Activated naive CD4-positive, alpha-beta T cell treated with anti-CD3 and anti-CD28 coated beads, Interleukin-2, amount 50 U/mL, for 72 hours (primary cell): ENCODE measurements around the gene HEPHL1. TPM values are rescaled to one million over a fixed set of nuclear protein-coding genes. Genes with fewer than 3 reads are reported as not detected.
"Not testable (repeated sequence)": the region's sequence is repeated elsewhere in the genome, so short reads cannot be mapped to it uniquely, and the experiment has no call there.

Experiments
- ATAC-seq, 2 donors: fragments of 150-1000 bp; cut with Tn5 transposase; 2 replicates each; pipeline ENCODE4 v1.10.0; 2021; ENCODE audit warnings: mild to moderate bottlenecking in 2 of 2, moderate library complexity in 2 of 2
- DNase-seq, 2 donors: peaks; one replicate each; pipeline ENCODE4 v3.0.0; 2021 to 2022; ENCODE audit warnings: low spot score in 2 of 2
- H3K27ac Mint-ChIP-seq, 2 donors: one replicate each; pipeline ENCODE4 v1.8.0; 2022; ENCODE audit warnings: mild to moderate bottlenecking in 2 of 2, mixed read lengths in 2 of 2
- H3K36me3 Mint-ChIP-seq, 2 donors: one replicate each; pipeline ENCODE4 v1.8.0; 2022; ENCODE audit warnings: mixed read lengths in 2 of 2
- H3K9me3 Mint-ChIP-seq, 2 donors: one replicate each; pipeline ENCODE4 v1.8.0; 2022; ENCODE audit warnings: mixed read lengths in 2 of 2
- total RNA-seq, 2 donors: library from RNA; stranded (reverse); gene quantifications; one replicate each; pipeline ENCODE4 v1.2.3, GENCODE V29; 2022

HEPHL1 gene
- total RNA-seq, 2 donors from 2014 or later = not detected

DNA sequence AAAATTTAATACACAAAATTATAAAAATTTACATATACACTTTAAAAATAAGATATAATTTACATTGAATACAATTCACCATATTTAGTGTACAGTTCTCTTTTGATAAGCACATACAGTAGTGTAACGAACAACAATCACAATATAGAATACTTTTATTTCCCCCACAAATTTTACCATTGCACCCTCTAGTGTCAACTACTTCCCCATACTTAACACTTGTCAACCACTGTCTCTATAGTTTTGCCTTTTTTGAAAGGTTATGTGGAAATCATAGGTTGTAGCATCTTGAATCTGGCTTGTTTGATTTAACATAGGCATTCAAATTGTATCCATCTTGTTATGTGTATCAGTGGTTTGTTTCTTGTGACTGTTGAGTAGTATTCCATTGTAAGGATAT lies 86.2 kb downstream of the HEPHL1 start:
- H3K36me3 Mint-ChIP-seq = no peaks in the 10 kb centered on the region
- DNase-seq (no peak), ATAC-seq (no peak)
- H3K27ac Mint-ChIP-seq = no peak overlapping the region
- H3K9me3 Mint-ChIP-seq = no peaks in the 10 kb centered on the region

DNA sequence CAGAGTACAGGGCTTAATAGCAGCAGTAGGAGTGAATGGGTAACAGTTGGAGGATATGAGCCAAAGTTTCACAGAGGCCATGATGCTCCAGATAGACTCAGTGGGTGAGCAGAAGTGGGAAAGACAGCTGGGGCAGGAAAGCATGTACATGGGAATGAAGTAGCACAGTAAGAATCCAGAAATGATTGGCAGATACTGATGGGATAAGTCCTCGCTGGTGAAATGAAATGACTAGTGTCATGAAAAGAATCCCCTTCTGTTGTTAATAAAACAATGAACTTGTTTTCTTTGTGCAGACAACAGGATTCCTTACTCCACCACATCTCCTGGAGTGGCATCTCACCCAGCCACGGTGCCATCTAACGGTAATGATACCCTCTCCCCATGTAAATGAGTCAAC lies 90.1 kb downstream of the HEPHL1 start:
- H3K9me3 Mint-ChIP-seq = no peaks in the 10 kb centered on the region

DNA sequence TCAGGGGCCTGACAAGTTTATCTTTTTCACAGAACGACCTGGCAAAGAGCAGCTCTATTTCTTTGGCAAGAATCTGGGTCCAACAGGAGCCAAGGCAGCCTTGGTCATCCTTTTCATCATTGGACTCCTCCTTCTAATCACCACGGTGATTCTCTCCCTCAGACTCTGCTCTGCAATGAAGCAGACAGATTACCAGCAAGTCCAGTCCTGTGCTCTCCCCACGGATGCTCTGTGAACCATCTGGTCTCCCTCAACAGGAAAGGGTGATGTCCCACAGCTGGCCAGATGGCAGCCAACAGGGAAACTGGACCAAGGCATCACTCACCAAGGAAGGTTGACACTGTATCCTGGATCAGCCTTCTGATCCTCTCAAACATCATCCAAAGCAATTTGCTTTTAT lies 90.5 kb downstream of the HEPHL1 start:
- Mint-ChIP-seq H3K27ac (no peak overlapping the region), H3K36me3 (no peaks in the 10 kb centered on the region), H3K9me3 (no peaks in the 10 kb centered on the region)
- no peak for DNase-seq
- no peak for ATAC-seq

More for the DNA sequence above, 90.1 kb downstream of the HEPHL1 start:
- no peak for DNase-seq
- ATAC-seq = no peak
- H3K36me3 Mint-ChIP-seq = no peaks in the 10 kb centered on the region
- H3K27ac Mint-ChIP-seq = no peak overlapping the region

DNA sequence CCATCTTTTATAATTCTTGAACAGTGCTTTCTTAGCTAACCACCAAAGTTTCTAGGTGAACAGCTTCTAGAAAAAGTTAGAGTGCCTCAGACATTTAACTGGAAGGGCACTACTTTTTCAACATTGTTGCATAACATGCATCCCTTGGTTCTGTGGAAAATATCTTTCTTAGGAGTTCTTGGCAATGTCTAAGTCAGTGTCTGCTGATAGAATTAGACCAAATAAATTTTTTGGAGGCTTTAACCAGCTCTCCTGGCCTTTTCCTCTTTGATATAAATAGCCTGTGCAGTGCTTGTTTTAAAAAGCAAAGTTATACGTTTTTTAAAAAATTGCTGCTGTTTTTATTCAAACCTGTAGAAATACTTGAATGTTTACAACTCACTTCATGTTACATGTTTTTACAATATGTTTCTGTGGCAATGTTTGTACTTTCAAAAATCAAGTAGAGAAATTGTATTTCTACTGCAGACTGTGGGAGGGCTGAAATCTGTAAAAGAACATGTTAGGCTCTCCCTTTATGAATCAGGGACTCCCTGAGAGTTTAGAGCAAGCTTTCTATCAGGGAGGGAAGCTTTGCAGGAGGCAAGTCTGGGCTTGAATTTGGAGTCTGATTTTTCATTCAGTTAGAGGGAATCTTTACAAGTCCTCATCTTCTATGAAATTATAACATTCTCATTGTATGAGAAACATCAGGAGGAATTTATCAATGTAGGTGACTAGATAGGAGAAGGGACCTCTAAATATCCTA lies 91.2 kb downstream of the HEPHL1 start:
- H3K9me3 Mint-ChIP-seq = no peaks in the 10 kb centered on the region
- DNase-seq (no peak), ATAC-seq (no peak)
- no peaks in the 10 kb centered on the region for H3K36me3 Mint-ChIP-seq
- H3K27ac Mint-ChIP-seq = no peak overlapping the region

DNA sequence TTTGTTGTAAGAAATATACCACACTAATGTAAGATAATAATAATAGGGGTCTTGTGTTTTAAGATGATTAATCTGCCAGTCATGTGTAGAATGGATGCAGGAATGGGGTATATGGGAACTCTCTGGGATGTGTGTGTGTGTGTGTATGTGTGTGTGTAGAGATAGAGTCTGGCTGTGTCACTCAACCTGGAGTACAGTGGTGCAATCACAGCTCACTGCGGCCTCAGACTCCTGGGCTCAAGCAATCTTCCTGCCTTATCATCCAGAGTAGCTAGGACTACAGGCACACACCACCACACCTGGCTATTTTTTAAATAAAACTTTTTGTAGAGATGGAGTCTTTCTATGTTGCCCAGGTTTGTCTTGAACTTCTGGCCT lies 96.0 kb downstream of the HEPHL1 start:
- ATAC-seq (no peak), DNase-seq (no peak)
- Mint-ChIP-seq H3K9me3 (peaks cover 0 to 4% of the 10 kb centered on the region in 2 donors), H3K36me3 (no peaks in the 10 kb centered on the region), H3K27ac (no peak overlapping the region)

DNA sequence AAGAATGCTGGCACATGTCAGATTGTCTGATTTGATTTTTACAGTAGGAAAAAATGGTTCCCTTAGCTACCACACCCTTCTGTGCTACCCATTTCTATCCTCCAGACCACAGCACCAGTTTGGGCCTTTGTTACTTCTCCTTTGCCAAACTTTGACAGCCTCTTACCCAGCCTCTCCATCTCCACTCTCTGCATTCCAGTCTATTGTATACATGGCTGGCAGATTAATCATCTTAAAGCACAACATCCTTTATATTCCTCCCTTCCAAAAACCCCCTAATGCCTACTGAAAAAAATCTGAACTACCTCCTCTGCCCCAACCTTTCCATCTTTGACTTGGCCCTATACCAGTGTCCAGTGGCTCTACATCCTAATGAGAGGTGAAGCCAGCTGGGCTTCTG lies 96.7 kb downstream of the HEPHL1 start:
- Mint-ChIP-seq H3K36me3 (no peaks in the 10 kb centered on the region), H3K9me3 (peaks cover 0 to 4% of the 10 kb centered on the region in 2 donors), H3K27ac (no peak overlapping the region)
- no peak for DNase-seq
- no peak for ATAC-seq

DNA sequence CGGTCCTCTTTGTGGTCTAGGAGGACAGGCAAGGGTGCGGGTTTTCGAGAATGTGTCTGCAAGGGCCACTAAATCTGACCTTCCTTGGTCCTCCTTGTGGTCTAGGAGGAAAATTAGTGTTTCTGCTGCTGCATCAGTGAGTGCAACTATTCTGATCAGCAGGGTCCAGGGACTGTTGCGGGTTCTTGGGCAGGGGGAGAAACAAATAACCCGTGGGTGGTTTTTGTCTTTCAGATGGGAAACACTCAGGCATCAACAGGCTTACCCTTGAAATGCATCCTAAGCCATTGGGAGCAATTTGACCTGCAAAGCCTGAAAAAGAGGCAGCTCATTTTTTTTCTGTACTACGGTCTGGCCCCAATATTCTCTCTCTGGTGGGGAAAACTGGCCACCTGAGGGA lies 98.5 kb downstream of the HEPHL1 start:
- not testable (repeated sequence) for H3K9me3 Mint-ChIP-seq, ATAC-seq, DNase-seq, H3K36me3 Mint-ChIP-seq, H3K27ac Mint-ChIP-seq

DNA sequence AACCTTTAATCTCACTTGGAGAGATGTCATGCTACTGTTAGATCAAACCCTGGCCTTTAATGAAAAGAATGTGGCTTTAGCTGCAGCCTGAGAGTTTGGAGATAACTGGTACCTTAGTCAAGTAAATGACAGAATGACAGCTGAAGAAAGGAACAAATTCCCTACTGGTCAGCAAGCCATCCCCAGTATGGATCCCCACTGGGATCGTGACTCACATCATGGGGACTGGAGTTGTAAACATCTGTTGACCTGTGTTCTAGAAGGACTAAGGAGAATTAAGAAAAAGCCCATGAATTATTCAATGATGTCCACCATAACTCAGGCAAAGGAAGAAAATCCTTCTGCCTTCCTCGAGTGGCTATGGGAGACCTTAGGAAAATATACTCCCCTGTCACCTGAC lies 99.4 kb downstream of the HEPHL1 start:
- not testable (repeated sequence) for ATAC-seq, H3K9me3 Mint-ChIP-seq, H3K36me3 Mint-ChIP-seq, H3K27ac Mint-ChIP-seq, DNase-seq

DNA sequence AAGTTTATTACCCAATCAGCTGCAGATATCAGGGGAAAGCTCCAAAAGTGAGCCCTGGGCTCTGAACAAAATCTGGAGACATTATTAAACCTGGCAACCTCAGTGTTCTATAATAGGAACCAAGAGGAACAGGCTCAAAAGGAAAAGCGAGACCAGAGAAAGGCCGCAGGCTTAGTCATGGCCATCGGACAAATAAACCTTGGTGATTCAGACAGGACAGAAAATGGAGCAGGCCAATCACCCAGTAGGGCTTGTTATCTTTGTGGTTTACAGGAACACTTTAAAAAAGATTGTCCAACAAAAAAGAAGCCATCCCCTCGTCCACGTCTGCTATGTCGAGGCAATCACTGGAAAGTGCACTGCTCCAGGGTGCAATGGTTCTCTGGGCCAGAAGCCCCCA lies 99.8 kb downstream of the HEPHL1 start:
- no peak for ATAC-seq
- no peak for DNase-seq
- no peak overlapping the region for H3K27ac Mint-ChIP-seq
- no peaks in the 10 kb centered on the region for H3K36me3 Mint-ChIP-seq
- H3K9me3 Mint-ChIP-seq = peaks cover 0 to 4% of the 10 kb centered on the region in 2 donors

DNA sequence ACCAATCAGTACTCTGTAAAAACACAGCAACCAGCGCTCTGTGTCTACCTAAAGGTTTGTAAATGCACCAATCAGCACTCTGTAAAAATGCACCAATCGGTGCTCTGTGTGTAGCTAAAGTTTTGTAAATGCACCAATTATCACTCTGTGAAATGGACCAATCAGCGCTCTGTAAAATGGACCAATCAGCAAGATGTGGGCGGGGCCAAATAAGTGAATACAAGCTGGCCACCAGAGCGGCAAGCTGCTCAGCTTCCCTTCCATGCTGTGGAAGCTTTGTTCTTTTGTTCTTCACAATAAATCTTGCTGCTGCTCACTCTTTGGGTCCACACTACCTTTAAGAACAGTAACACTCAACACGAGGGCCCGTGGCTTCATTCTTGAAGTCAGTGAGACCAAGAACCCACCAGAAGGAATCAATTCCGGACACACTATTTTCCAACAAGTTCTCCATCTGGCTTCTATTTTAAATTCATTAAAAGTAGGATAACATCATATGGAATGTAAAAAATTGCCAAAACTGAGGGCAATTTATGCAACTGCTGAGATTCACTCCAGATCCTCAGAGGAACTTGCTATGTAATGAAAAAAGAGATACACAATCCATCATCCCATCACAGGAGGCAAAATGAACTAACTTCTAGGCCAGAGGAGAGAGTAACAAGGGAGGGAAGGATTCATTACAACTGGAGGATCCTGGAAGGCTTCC lies 104.4 kb downstream of the HEPHL1 start:
- Mint-ChIP-seq H3K36me3 (peaks cover 0 to 8% of the 10 kb centered on the region in 2 donors), H3K27ac (no peak overlapping the region), H3K9me3 (no peaks in the 10 kb centered on the region)
- DNase-seq (no peak), ATAC-seq (no peak)

DNA sequence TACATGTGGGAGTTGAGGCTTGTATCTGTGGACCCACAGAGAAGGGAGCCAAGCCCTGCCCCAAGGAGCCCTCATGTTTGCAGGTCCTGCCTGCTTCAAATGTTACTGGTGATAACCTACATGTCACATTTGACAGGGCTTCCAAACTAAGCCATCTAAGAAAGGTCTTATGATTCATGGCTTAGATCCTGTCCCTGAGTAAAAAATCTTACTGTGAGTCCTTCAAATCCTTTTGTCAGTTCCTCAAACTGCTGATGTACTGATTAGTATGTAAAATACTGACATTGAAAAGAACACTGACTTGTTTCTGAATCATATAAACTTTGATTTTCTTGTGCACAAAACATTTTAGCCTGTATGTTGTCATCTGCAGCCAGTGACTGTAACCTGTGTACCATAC lies 106.5 kb downstream of the HEPHL1 start:
- Mint-ChIP-seq H3K36me3 (peaks cover 0 to 8% of the 10 kb centered on the region in 2 donors), H3K9me3 (no peaks in the 10 kb centered on the region), H3K27ac (peak overlapping the region in 1 of 2 donors; percentile 93)
- peak in 1 of 2 donors; percentile 4 for ATAC-seq
- DNase-seq = no peak

DNA sequence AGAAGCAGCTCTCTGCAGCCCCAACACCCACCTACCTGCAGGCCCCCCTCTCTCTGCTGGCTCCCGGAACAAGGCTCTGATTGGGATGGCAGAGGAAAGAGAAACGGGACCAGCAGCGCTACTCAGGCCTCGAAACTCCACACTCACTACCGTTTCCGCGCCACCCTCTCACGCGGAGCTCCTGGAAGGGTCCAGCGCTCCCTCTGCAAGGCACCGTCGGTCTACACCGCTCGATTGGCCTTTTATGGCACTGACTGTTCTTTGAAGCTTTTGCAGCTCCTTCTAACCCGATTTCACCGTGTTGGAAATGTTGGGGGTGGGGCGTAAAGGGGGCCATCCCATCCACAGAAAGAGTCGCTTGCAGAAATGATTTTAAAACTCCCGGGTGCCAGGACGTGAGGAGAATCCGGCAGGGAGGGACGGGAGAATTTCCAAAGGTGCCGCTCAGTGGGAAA lies 107.2 kb downstream of the HEPHL1 start:
- Mint-ChIP-seq H3K9me3 (no peaks in the 10 kb centered on the region), H3K27ac (peak overlapping the region in 1 of 2 donors; percentile 93), H3K36me3 (peaks cover 0 to 8% of the 10 kb centered on the region in 2 donors)
- DNase-seq (no peak), ATAC-seq (peak; percentile 28 to 46)

DNA sequence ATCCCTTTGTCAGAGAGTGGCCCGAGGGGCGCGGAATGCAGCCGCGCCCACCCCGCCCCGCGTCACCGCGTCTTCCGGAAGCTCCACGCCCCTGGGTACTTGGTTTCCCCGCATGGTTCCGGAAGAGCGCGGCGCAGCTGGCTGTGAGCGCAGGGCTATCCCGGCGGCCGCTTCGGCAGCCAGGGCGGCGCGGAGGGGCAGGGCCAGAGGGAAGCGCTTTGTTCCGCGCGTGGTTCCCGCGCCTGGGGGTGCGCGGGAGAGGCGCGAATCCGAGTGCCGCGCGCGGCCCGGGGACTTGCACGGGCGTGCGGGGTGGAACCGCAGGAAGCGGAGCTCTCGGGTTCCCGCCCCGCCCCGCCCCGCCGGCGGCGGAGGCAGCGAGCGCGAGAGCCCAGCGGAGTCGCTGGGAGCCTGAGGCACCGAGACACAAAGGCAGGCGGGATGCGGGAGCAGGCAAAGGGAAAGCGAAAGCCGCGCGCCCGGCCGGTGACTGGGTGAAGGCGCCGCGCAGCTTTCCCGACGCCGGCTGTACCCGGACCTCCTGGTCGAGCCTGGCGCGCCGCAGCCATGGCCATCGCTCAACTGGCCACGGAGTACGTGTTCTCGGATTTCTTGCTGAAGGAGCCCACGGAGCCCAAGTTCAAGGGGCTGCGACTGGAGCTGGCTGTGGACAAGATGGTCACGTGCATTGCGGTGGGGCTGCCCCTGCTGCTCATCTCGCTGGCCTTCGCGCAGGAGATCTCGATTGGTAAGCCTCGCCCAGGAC lies 107.8 kb downstream of the HEPHL1 start, which contains the start of gene PANX1:
Gene PANX1 (plus strand): TSS at position 96 of the 766 bp plus-strand sequence. CDS start 472 bp downstream, at position 568.
- ATAC-seq (peak; percentile 77 to 91), DNase-seq (peak; percentile 71 to 81)
- Mint-ChIP-seq H3K9me3 (no peaks in the 10 kb centered on the region), H3K36me3 (peaks cover 0 to 8% of the 10 kb centered on the region in 2 donors), H3K27ac (peak within 1 kb of the TSS in 1 of 2 donors; percentile 93)

DNA sequence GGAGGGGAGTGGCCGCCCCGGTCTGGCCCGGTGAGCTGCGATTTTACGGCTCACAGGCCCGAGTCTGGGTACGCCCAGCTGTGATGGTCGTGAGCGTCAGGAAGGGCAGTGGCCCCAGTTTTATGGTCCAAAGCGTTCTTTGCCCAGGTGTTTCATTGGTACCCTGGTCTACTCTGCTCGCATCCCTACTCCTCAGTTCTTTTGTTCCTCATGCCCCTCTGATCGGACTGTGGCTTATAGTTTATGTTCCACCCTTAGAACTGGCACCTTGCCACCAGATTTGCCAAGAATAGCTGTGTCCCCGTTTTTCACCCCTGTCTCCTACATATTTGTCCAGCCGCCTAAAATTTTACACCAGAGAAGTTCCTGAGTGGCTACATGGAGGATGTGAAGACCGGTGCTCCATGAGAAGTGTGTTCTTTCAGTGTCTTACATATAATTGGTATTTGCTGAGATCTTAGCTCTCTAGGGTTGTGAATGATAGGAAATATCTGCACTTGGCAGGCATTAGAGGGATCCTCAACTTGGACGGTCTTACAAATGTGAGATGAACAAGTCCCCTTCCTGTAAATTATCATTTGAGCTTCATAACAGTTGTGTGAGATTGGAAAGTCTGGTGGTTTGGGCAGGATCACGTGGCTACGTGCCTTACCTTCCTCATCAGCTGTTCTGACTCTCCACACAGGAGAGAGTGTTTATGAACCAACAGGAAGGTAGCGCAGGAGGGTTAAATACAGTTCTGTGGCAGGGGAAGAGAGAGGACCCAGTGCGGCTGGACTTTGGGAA lies 108.6 kb downstream of the HEPHL1 start:
- ATAC-seq = peak; percentile 19 to 20
- H3K9me3 Mint-ChIP-seq = no peaks in the 10 kb centered on the region
- peak in 1 of 2 donors; percentile 39 for DNase-seq
- no peak overlapping the region for H3K27ac Mint-ChIP-seq
- peaks cover 0 to 8% of the 10 kb centered on the region in 2 donors for H3K36me3 Mint-ChIP-seq

DNA sequence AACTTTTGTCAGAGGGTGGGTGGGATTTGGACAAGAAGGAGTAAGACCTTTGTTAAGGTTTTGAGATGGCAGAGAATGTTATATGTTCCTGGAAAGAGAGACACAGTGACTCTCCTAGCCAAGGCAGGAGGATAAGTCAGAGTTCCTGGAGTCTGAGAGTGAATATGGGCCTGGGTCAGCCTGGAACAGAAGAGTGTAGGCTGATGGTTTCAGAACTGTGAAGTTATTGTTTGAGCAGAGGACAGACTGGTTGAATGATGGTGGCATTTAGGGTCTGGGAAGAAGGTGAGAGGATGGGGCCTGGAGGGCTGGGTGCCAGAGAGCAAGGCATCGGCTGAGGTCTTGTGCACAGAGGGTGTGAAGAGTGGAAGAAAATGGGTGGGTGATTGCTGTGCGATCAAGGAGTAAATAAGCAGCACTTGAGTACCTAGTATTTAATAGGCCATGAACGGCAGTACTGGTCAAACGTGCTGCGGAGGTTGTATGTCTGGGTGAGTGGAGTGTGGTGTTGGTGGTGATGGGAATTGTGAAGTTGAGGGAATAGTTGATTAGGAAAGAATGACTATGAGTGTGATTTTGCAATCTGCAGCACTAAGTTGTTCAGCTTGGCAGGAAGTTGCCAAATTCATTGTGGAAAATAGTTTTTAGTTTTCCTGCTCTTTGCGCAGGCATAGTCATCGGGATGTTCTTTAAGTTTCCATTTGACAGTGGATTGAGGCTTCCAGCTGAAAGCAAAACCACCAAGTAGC lies 109.3 kb downstream of the HEPHL1 start:
- Mint-ChIP-seq H3K27ac (no peak overlapping the region), H3K36me3 (peaks cover 0 to 8% of the 10 kb centered on the region in 2 donors), H3K9me3 (no peaks in the 10 kb centered on the region)
- DNase-seq (no peak), ATAC-seq (no peak)
